Endothelial cell of coronary artery (primary cell): ENCODE data around the gene RIMS1. TPM values are rescaled to one million over a fixed set of nuclear protein-coding genes. Genes with fewer than 3 reads are reported as not detected.

Source experiments
- total RNA-seq: library from RNA; depleted of rRNA; stranded (reverse); fragments of >200 nt; gene quantifications from 2 replicates; pipeline ENCODE4 v1.2.3, GENCODE V29; 2014

The RIMS1 gene
- 0.09 and 14.0 TPM in 2 replicates for total RNA-seq

GRCh38 chr6:71886184-71887005, at the start of gene RIMS1:
Gene RIMS1 (plus strand): TSS chr6:71886550. CDS start chr6:71887024, 474 bp downstream.

